ENCODE measurements around the gene KSR2.

KSR2 gene

GRCh38 chr12:117494833-117495655, 473.7 kb downstream of the KSR2 start:
- H3K27ac ChIP-seq = no peak overlapping the region
- H2AFZ ChIP-seq = no peak overlapping the region
- no peaks in the 10 kb centered on the region for H3K36me3 ChIP-seq (ENCODE audit: control insufficient read depth, insufficient read depth, low read length)
- no peak overlapping the region for H3K4me3 ChIP-seq (ENCODE audit: low read depth, low read length)
- no peak for TF ChIP-seq CTCF (IDR thresholded peaks at IDR 0.05)
- no peaks in the 10 kb centered on the region for H3K27me3 ChIP-seq (ENCODE audit: control insufficient read depth, insufficient read depth, low read length)
- no peak overlapping the region for H3K9ac ChIP-seq
- H3K9me3 ChIP-seq (ENCODE audit: control insufficient read depth, low read length) = no peaks in the 10 kb centered on the region
- no peaks in the 10 kb centered on the region for H3K4me1 ChIP-seq
- H3K79me2 ChIP-seq = no peaks in the 10 kb centered on the region
- no peak overlapping the region for H3K4me2 ChIP-seq (ENCODE audit: low read length)

GRCh38 chr12:117491711-117492110, 477.1 kb downstream of the KSR2 start:
- no peak for TF ChIP-seq CTCF (IDR thresholded peaks at IDR 0.05)
- Histone ChIP-seq H3K9me3 (ENCODE audit: control insufficient read depth, low read length) (no peaks in the 10 kb centered on the region), H3K4me2 (ENCODE audit: low read length) (no peak overlapping the region), H3K9ac (no peak overlapping the region), H3K36me3 (ENCODE audit: control insufficient read depth, insufficient read depth, low read length) (no peaks in the 10 kb centered on the region), H3K79me2 (no peaks in the 10 kb centered on the region), H3K4me3 (ENCODE audit: low read depth, low read length) (no peak overlapping the region), H3K27me3 (ENCODE audit: control insufficient read depth, insufficient read depth, low read length) (no peaks in the 10 kb centered on the region), H3K27ac (no peak overlapping the region), H2AFZ (no peak overlapping the region), H3K4me1 (no peaks in the 10 kb centered on the region)

- Histone ChIP-seq H3K9ac (no peak overlapping the region), H3K79me2 (no peaks in the 10 kb centered on the region), H3K4me1 (no peaks in the 10 kb centered on the region), H3K27me3 (ENCODE audit: control insufficient read depth, insufficient read depth, low read length) (no peaks in the 10 kb centered on the region), H3K4me3 (ENCODE audit: low read depth, low read length) (no peak overlapping the region), H3K4me2 (ENCODE audit: low read length) (no peak overlapping the region), H3K27ac (no peak overlapping the region), H3K36me3 (ENCODE audit: control insufficient read depth, insufficient read depth, low read length) (no peaks in the 10 kb centered on the region), H3K9me3 (ENCODE audit: control insufficient read depth, low read length) (no peaks in the 10 kb centered on the region), H2AFZ (no peak overlapping the region)
- no peak for TF ChIP-seq CTCF (IDR thresholded peaks at IDR 0.05)
Observed at GRCh38 chr12:117490130-117490529, 478.7 kb downstream of the KSR2 start.

- no peak overlapping the region for H3K27ac ChIP-seq
- H3K9ac ChIP-seq = no peak overlapping the region
- no peak overlapping the region for H2AFZ ChIP-seq
- no peaks in the 10 kb centered on the region for H3K36me3 ChIP-seq (ENCODE audit: control insufficient read depth, insufficient read depth, low read length)
- no peaks in the 10 kb centered on the region for H3K9me3 ChIP-seq (ENCODE audit: control insufficient read depth, low read length)
- H3K4me3 ChIP-seq (ENCODE audit: low read depth, low read length) = no peak overlapping the region
- H3K4me1 ChIP-seq = no peaks in the 10 kb centered on the region
- no peak for TF ChIP-seq CTCF (IDR thresholded peaks at IDR 0.05)
- H3K4me2 ChIP-seq (ENCODE audit: low read length) = no peak overlapping the region
- no peaks in the 10 kb centered on the region for H3K79me2 ChIP-seq
- H3K27me3 ChIP-seq (ENCODE audit: control insufficient read depth, insufficient read depth, low read length) = no peaks in the 10 kb centered on the region
Observed at GRCh38 chr12:117489671-117490070, 479.1 kb downstream of the KSR2 start.

Data from parathyroid adenoma (tissue), 2 donors.